CD14-positive monocyte (primary cell): ENCODE measurements around the gene SCN3B. TPM values are rescaled to one million over a fixed set of nuclear protein-coding genes. Genes with fewer than 3 reads are reported as not detected.

ENCODE experiments used
- DNase-seq, 3 donors: peaks; one replicate each; pipeline ENCODE4 v3.0.0-alpha.2; 2011 to 2022
- H2AFZ ChIP-seq: 2 replicates; pipeline ENCODE4 v1.6.0; 2012; ENCODE audit warnings: mild to moderate bottlenecking, low read depth, low read length, inconsistent platforms; ENCODE audit not compliant: insufficient read depth, poor library complexity, severe bottlenecking
- H3K27ac ChIP-seq, 2 donors: 1 replicate in 1 of 2; 2 replicates in 1 of 2; pipeline ENCODE4 v1.5.1; 2012 to 2013; ENCODE audit warnings: low read length in 2 of 2, control low read depth in 1 of 2, inconsistent platforms in 1 of 2, low read depth in 1 of 2, mild to moderate bottlenecking in 1 of 2
- H3K27me3 ChIP-seq, 2 donors: one replicate each; pipeline versions ENCODE4 v1.6.0 to v1.6.1; 2011 to 2013; ENCODE audit warnings: low read length in 2 of 2; ENCODE audit not compliant: control insufficient read depth in 2 of 2, insufficient read depth in 2 of 2
- H3K36me3 ChIP-seq, 2 donors: replicated peaks in 1 of 2; 1 replicate in 1 of 2; 2 replicates in 1 of 2; pipeline versions ENCODE4 v1.5.1 to v1.6.1; 2012 to 2013; ENCODE audit warnings: low read length in 2 of 2, control low read depth in 1 of 2, inconsistent platforms in 1 of 2, mild to moderate bottlenecking in 1 of 2; ENCODE audit not compliant: insufficient read depth in 2 of 2, control insufficient read depth in 1 of 2
- H3K4me1 ChIP-seq, 2 donors: 1 replicate in 1 of 2; 2 replicates in 1 of 2; pipeline versions ENCODE4 v1.5.1 to v1.6.1; 2012 to 2013; ENCODE audit warnings: low read length in 2 of 2, control low read depth in 1 of 2, inconsistent platforms in 1 of 2, mild to moderate bottlenecking in 1 of 2, moderate library complexity in 1 of 2; ENCODE audit not compliant: insufficient read depth in 2 of 2, control insufficient read depth in 1 of 2
- H3K4me2 ChIP-seq: replicated peaks from 2 replicates; pipeline ENCODE3; 2012; ENCODE audit warnings: low read length, moderate library complexity, mild to moderate bottlenecking; ENCODE audit not compliant: poor library complexity, severe bottlenecking; ENCODE audit errors: extremely low read depth
- H3K4me3 ChIP-seq, 3 experiments: fragments of 200-600 bp in 1 of 3; sonication (generic) in 1 of 3; replicated peaks in 1 of 3; 1 replicate in 2 of 3; 2 replicates in 1 of 3; pipeline ENCODE4 v1.5.1; 2011 to 2013; ENCODE audit warnings: low read length in 3 of 3, mild to moderate bottlenecking in 3 of 3, control low read depth in 2 of 3, low read depth in 2 of 3, inconsistent platforms in 1 of 3, moderate library complexity in 1 of 3
- H3K79me2 ChIP-seq: 2 replicates; pipeline ENCODE4 v1.6.0; 2012; ENCODE audit warnings: mild to moderate bottlenecking, control low read depth, inconsistent platforms, low read length, moderate library complexity; ENCODE audit not compliant: insufficient read depth
- H3K9ac ChIP-seq: 2 replicates; pipeline ENCODE4 v1.6.0; 2017; ENCODE audit warnings: low read length, mild to moderate bottlenecking; ENCODE audit not compliant: insufficient read depth, poor library complexity, severe bottlenecking
- H3K9me3 ChIP-seq, 2 donors: replicated peaks in 1 of 2; 1 replicate in 1 of 2; 2 replicates in 1 of 2; pipeline versions ENCODE4 v1.5.1 to v1.6.1; 2012 to 2013; ENCODE audit warnings: low read length in 2 of 2, control low read depth in 1 of 2; ENCODE audit not compliant: control insufficient read depth in 1 of 2, insufficient read depth in 1 of 2
- H4K20me1 ChIP-seq: 2 replicates; pipeline ENCODE4 v1.6.0; 2012; ENCODE audit warnings: mild to moderate bottlenecking, low read length, control low read depth, moderate library complexity; ENCODE audit not compliant: insufficient read depth
- H3K27ac Mint-ChIP-seq, 7 donors: one replicate each; pipeline ENCODE4 v1.8.0; 2020; ENCODE audit warnings: mild to moderate bottlenecking in 7 of 7, mixed read lengths in 7 of 7, moderate library complexity in 6 of 7, inconsistent platforms in 2 of 7
- H3K27me3 Mint-ChIP-seq, 3 donors: one replicate each; pipeline ENCODE4 v1.8.0; 2021 to 2022; ENCODE audit warnings: low read depth in 3 of 3, mild to moderate bottlenecking in 3 of 3, mixed read lengths in 3 of 3, moderate library complexity in 3 of 3, inconsistent platforms in 1 of 3
- H3K36me3 Mint-ChIP-seq, 2 donors: one replicate each; pipeline ENCODE4 v1.8.0; 2020; ENCODE audit warnings: mixed read lengths in 2 of 2, inconsistent platforms in 1 of 2, mild to moderate bottlenecking in 1 of 2
- H3K4me1 Mint-ChIP-seq: one replicate; pipeline ENCODE4 v1.8.0; 2020; ENCODE audit warnings: mild to moderate bottlenecking, mixed read lengths
- H3K4me3 Mint-ChIP-seq, 2 donors: one replicate each; pipeline ENCODE4 v1.8.0; 2020; ENCODE audit warnings: mild to moderate bottlenecking in 2 of 2, mixed read lengths in 2 of 2, moderate library complexity in 1 of 2
- H3K9me3 Mint-ChIP-seq, 7 donors: one replicate each; pipeline ENCODE4 v1.8.0; 2020 to 2022; ENCODE audit warnings: mixed read lengths in 7 of 7, mild to moderate bottlenecking in 6 of 7, moderate library complexity in 6 of 7, inconsistent platforms in 2 of 7
- CTCF ChIP-seq: fragments of 200-600 bp; IDR thresholded peaks from one replicate; pipeline ENCODE4 v1.8.0; 2022; ENCODE audit warnings: antibody characterized with exemption, mild to moderate bottlenecking
- WGBS: methylation state at CpG from one replicate; pipeline ENCODE4 v1.1.5; 2013; ENCODE audit warnings: missing lambda C conversion rate; ENCODE audit not compliant: insufficient coverage; 5-methylcytosine and 5-hydroxymethylcytosine counted together
- intact Hi-C, 2 donors: fragments of 100-400 bp; cut with micrococcal nuclease; formaldehyde crosslinking; loops; one replicate each; pipeline versions ENCODE4 v1.15.0 to v1.15.1; 2023
- polyA minus RNA-seq: library from RNA; depleted of rRNA, polyadenylated mRNA; stranded (reverse); fragments of >200 nt; gene quantifications from 2 replicates; pipeline ENCODE4 v1.2.3, GENCODE V29; 2012
- polyA plus RNA-seq, 3 donors: library from polyadenylated mRNA; depleted of rRNA in 1 of 3; unstranded in 2 of 3; stranded (reverse) in 1 of 3; fragments of 300-500 nt in 2 of 3; fragments of >200 nt in 1 of 3; fragmentation: Illumina TruSeq in 2 of 3; gene quantifications; 1 replicate in 2 of 3; 2 replicates in 1 of 3; pipeline ENCODE4 v1.2.3, GENCODE V29; 2012 to 2021
- total RNA-seq, 12 experiments: library from RNA in 1 of 12; stranded (reverse) in 1 of 12; fragments of 120-200 nt in 1 of 12; gene quantifications; one replicate each; pipeline ENCODE4 v1.2.4 and lab custom pipeline; 2013 to 2026; ENCODE audit warnings: mixed read lengths in 6 of 12, inconsistent platforms in 1 of 12

Gene SCN3B
- 0.02 TPM for total RNA-seq (2013)
- polyA plus RNA-seq (not detected), polyA minus RNA-seq (not detected in 2 replicates), total RNA-seq (lab: John Stamatoyannopoulos, UW) (0 to 4.3 (median 0.08) reads per million in 11 experiments)

- Histone ChIP-seq H3K79me2 (no peaks in the 10 kb centered on the region), H3K4me1 (peaks cover 8 to 12% of the 10 kb centered on the region in 2 donors), H3K9ac (no peak within 1 kb of the TSS), H3K4me2 (peak within 1 kb of the TSS; percentile 80), H3K4me3 (peak within 1 kb of the TSS; percentile 23 to 71 (median 37)), H4K20me1 (no peaks in the 10 kb centered on the region), H3K27ac (no peak within 1 kb of the TSS), H3K27me3 (peaks cover 40 to 60% of the 10 kb centered on the region in 2 donors), H3K9me3 (peaks cover 0 to 4% of the 10 kb centered on the region in 2 donors), H3K36me3 (no peaks in the 10 kb centered on the region), H2AFZ (peak within 1 kb of the TSS; percentile 67)
- intact Hi-C loops, result no loop called here
- peaks cover 0 to 12% (median 3%) of the 10 kb centered on the region in 7 donors for H3K9me3 Mint-ChIP-seq
- H3K4me1 Mint-ChIP-seq, result peaks cover 9% of the 10 kb centered on the region
- peaks cover 0 to 2% of the 10 kb centered on the region in 2 donors for H3K36me3 Mint-ChIP-seq
- no peak for DNase-seq
- TF ChIP-seq CTCF, result no peak
- peak within 1 kb of the TSS; percentile 74 to 91 for H3K4me3 Mint-ChIP-seq
- WGBS, result under 1% methylated on average over 40 of the region's 44 CpGs
- H3K27ac Mint-ChIP-seq, result no peak within 1 kb of the TSS
- H3K27me3 Mint-ChIP-seq, result peaks cover 43 to 53% (median 48%) of the 10 kb centered on the region in 3 donors
Measured at GRCh38 chr11:123654566-123655081, at the start of gene SCN3B. Gene SCN3B (minus strand): TSS chr11:123654624. CDS start chr11:123653801, 823 bp downstream.

- H3K36me3 ChIP-seq, result no peaks in the 10 kb centered on the region
- H3K4me1 ChIP-seq, result no peaks in the 10 kb centered on the region
- H3K27ac ChIP-seq, result no peak overlapping the region
- intact Hi-C loops, result no loop called here
- Mint-ChIP-seq H3K9me3 (no peaks in the 10 kb centered on the region), H3K4me3 (no peak overlapping the region), H3K36me3 (no peaks in the 10 kb centered on the region), H3K27ac (no peak overlapping the region), H3K27me3 (peaks cover 0 to 8% (median 4%) of the 10 kb centered on the region in 3 donors), H3K4me1 (peaks cover 5% of the 10 kb centered on the region)
- H3K27me3 ChIP-seq, result no peaks in the 10 kb centered on the region
- H4K20me1 ChIP-seq, result no peaks in the 10 kb centered on the region
- H3K9ac ChIP-seq, result no peak overlapping the region
- H3K4me2 ChIP-seq, result no peak overlapping the region
- DNase-seq, result no peak
- H3K9me3 ChIP-seq, result no peaks in the 10 kb centered on the region
- no peaks in the 10 kb centered on the region for H3K79me2 ChIP-seq
- H2AFZ ChIP-seq, result no peak overlapping the region
- TF ChIP-seq CTCF, result no peak
- 75% methylated on average over 1 of the region's 2 CpGs for WGBS
- no peak overlapping the region for H3K4me3 ChIP-seq
Measured at GRCh38 chr11:123702696-123703095, 48.3 kb upstream of the SCN3B start.
